Activated naive CD4-positive, alpha-beta T cell treated with anti-CD3 and anti-CD28 coated beads, Interleukin-2, amount 50 U/mL, for 24 hours (primary cell): ENCODE measurements around the gene ABCD3.

Experiments used
- H3K27ac Mint-ChIP-seq: one replicate; pipeline ENCODE4 v1.8.0; 2021; ENCODE audit warnings: mild to moderate bottlenecking, mixed read lengths
- H3K27me3 Mint-ChIP-seq: one replicate; pipeline ENCODE4 v1.8.0; 2021; ENCODE audit warnings: mixed read lengths
- H3K36me3 Mint-ChIP-seq: one replicate; pipeline ENCODE4 v1.8.0; 2021; ENCODE audit warnings: mixed read lengths
- H3K4me1 Mint-ChIP-seq: one replicate; pipeline ENCODE4 v1.8.0; 2021; ENCODE audit warnings: mixed read lengths
- H3K4me3 Mint-ChIP-seq: one replicate; pipeline ENCODE4 v1.8.0; 2021; ENCODE audit warnings: mild to moderate bottlenecking, mixed read lengths
- H3K9me3 Mint-ChIP-seq: one replicate; pipeline ENCODE4 v1.8.0; 2021; ENCODE audit warnings: mixed read lengths

Gene ABCD3

GRCh38 chr1:94541246-94542087 lies 123.3 kb downstream of the ABCD3 start, which contains the start of gene F3:
Gene F3, minus strand, starts transcription at chr1:94541759. Its CDS starts 123 bp downstream, at chr1:94541636.
- H3K27me3 Mint-ChIP-seq: peaks cover 53% of the 10 kb centered on the region
- peaks cover 22% of the 10 kb centered on the region for H3K4me1 Mint-ChIP-seq
- peak within 1 kb of the TSS; percentile 83 for H3K4me3 Mint-ChIP-seq
- H3K36me3 Mint-ChIP-seq: no peaks in the 10 kb centered on the region
- no peaks in the 10 kb centered on the region for H3K9me3 Mint-ChIP-seq
- no peak within 1 kb of the TSS for H3K27ac Mint-ChIP-seq

DNA sequence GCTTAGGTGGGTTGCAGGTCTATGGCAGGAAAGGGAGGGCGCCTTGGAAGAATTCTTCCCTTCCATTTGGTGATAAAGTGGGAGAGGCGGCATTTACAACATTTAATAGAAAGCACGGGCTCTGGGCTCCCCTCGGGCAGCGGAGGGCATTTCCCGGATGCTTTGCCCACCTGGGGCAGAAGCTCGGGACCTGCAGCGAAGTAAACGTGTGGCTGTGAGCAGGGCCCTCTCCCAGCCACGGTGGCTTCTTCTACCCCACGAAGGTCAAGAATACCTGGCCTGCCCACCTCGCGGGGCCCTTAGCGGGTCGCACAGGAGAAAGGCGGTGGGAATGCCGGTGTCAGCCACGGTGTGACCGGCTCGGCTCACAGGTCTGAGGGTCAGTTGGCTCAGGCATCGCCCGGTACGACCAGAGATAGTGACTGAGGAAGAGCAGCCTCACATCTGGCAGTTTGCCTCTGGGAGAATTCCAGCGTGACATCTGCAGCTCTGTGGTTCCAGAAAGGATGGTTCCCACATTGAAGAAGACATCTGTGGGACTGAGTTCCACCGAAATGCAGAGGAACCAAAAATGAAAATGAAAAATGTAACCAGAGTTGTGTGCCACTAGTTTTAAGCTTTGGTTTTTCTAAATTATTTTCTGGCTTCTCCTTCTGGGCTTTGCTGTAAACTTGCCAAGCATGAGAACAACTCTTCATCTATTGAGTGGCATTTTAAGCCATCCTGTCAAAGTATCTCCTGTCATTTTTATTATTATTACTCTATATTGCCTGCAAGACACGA lies 124.1 kb downstream of the ABCD3 start:
- Mint-ChIP-seq H3K36me3 (no peaks in the 10 kb centered on the region), H3K27ac (no peak overlapping the region), H3K9me3 (no peaks in the 10 kb centered on the region), H3K27me3 (peaks cover 54% of the 10 kb centered on the region), H3K4me1 (peaks cover 22% of the 10 kb centered on the region), H3K4me3 (peak overlapping the region; percentile 83)

DNA sequence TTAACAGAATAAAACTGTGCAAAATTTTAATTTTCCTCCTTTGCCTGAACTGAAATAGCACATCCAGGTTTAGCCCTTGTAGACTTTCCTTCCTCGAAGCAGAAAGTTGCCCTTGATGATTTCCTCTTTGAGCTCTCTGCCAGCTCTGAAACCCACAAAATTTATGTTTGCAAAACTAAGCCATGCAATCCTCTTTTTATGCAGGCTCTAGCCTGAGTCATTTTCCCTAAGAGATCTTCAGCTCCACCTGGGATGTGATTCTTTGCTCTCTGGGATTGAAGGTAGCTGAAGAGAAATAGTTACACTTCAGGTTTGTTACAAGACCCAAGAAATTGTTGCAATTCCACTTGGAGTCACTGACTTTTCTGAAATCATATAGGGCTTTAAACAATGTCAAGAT lies 124.8 kb downstream of the ABCD3 start:
- peaks cover 22% of the 10 kb centered on the region for H3K4me1 Mint-ChIP-seq
- peaks cover 55% of the 10 kb centered on the region for H3K27me3 Mint-ChIP-seq
- H3K9me3 Mint-ChIP-seq: no peaks in the 10 kb centered on the region
- no peak overlapping the region for H3K27ac Mint-ChIP-seq
- peak overlapping the region; percentile 51 for H3K4me3 Mint-ChIP-seq
- no peaks in the 10 kb centered on the region for H3K36me3 Mint-ChIP-seq

DNA sequence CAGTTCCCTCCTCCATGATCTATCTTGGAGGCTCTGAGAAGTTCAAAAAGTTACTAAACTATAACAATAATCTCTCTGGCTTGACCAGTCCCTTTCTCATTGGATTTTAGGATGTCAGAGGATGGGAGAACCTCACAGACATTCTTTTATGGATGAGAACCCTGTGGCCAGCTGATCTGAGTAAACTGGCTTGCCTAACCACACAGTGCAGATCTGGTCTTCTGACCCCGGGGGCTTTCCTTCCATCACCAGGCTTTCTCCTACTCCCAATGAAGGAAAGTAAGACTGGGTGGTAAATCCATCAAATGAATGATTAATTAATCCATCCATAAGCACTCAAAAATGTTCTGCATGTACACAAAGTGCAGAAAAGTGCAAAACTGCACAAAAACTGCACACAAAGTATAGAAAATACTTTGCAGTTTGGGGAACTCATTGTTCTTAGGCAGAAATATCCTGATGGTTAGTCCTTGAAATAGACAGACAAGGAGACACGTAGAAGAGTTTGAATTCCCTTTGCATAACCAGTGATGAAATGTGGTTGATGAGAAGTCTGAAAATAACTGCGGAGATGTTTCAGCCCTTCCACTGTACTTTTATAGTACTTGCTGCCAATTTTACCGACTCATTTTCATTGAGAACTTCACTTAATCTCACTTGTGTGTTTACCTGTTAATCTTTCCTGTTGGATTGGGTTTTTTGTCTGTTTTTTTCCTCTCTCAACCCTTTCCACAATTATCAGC lies 125.9 kb downstream of the ABCD3 start:
- no peaks in the 10 kb centered on the region for H3K36me3 Mint-ChIP-seq
- peaks cover 54% of the 10 kb centered on the region for H3K27me3 Mint-ChIP-seq
- no peaks in the 10 kb centered on the region for H3K9me3 Mint-ChIP-seq
- no peak overlapping the region for H3K4me3 Mint-ChIP-seq
- H3K4me1 Mint-ChIP-seq: peaks cover 22% of the 10 kb centered on the region
- H3K27ac Mint-ChIP-seq: no peak overlapping the region

DNA sequence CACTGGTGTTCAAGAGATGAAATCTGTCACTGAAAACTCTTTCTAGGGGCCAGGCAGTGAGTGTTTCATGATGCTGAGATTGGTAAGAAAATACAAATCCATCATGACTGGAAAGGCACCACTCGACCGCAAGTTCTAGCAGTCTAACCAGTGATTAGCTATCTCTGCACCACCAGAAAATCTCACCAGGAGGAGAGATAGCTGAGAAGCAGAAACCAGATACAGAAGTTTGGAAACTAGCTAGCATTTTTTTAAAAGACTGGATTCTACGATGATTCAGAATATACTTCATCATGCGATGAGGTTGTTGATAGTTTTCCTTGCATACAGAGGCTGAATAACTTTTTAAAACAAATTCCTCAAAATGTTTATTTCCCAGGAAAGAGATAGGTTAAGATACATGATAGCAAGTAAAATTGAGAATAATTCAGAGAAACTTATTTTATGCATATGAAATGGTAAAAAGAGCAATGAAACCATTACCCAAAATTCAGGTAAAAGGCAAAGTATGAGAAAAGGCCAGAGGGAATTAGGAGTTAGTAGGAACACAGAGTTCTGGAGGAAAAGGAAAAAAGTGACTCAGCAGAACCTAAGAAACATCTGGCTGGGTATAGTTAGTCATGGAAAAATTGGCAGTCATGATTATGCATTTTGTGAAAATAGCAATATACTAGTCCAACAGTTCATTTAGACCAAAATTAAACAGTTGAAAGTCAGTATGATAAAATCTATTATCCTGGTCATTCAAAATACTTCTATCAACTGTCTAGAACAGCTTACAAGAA lies 126.7 kb downstream of the ABCD3 start:
- peaks cover 22% of the 10 kb centered on the region for H3K4me1 Mint-ChIP-seq
- H3K4me3 Mint-ChIP-seq: no peak overlapping the region
- no peaks in the 10 kb centered on the region for H3K36me3 Mint-ChIP-seq
- no peak overlapping the region for H3K27ac Mint-ChIP-seq
- no peaks in the 10 kb centered on the region for H3K9me3 Mint-ChIP-seq
- peaks cover 47% of the 10 kb centered on the region for H3K27me3 Mint-ChIP-seq

DNA sequence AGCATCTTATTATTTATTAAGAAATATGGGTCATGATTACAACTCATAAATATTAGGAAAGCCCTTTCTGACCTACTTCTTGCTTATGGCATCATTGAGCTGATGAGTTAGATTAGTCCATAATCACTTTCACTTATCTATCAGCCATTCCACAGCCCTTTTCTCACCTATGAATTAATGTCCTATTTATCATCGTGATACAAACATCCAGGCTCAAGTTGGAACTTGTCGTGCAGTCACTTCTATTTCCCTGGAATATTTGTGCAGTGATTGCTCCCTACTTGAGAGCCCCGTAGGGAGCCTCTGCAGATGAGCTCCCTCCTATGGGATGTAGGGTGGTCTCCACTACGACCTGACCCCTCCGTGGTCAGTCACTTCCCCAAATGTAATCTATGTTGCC lies 131.5 kb downstream of the ABCD3 start:
- Mint-ChIP-seq H3K27me3 (peaks cover 20% of the 10 kb centered on the region), H3K4me3 (no peak overlapping the region), H3K27ac (no peak overlapping the region), H3K4me1 (no peaks in the 10 kb centered on the region), H3K9me3 (no peaks in the 10 kb centered on the region), H3K36me3 (no peaks in the 10 kb centered on the region)

DNA sequence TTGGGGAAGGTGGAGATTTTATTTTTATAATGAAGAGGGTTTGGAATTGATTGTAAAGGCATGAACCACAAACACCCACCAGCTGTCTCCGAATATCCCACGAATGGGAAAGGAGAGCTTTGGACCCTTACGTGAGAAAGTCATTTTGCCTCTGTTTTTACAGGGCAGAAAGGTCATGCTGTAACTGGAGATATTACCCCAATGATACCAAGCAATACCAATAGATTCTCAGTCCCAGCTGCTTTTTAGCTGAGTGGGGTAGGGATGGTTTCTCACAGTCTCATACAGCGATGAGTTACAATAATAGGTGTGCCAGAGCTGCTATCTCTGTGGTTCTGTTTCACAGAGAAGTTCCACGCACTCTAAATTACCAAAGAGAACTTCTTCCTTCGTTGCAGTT lies 132.2 kb downstream of the ABCD3 start:
- peaks cover 13% of the 10 kb centered on the region for H3K27me3 Mint-ChIP-seq
- no peaks in the 10 kb centered on the region for H3K36me3 Mint-ChIP-seq

DNA sequence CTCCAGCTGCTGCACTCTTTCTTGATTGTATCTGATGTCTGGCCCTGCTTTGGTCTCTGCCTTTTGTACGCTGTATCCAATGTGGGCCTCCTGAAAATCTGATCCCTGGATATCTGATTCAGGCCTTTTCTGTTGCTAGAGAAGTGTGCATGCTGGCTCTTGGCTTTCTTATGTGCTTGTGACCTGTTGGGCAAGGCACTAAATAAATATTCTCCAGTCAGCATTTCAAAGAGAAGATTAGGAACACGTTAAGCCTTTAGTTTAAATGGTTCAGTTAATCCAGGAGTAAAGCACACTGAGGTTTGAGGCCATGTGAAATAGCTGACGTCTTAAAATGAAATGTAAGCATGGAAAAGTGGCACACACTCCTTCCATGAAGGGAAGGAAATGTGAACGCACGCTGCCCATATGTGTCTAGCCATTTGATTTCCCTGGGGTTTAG lies 132.6 kb downstream of the ABCD3 start:
- Mint-ChIP-seq H3K4me3 (no peak overlapping the region), H3K9me3 (no peaks in the 10 kb centered on the region), H3K36me3 (no peaks in the 10 kb centered on the region), H3K4me1 (no peaks in the 10 kb centered on the region), H3K27ac (no peak overlapping the region), H3K27me3 (peaks cover 13% of the 10 kb centered on the region)

More for the DNA sequence above, 132.2 kb downstream of the ABCD3 start:
- Mint-ChIP-seq H3K9me3 (no peaks in the 10 kb centered on the region), H3K4me3 (no peak overlapping the region), H3K27ac (no peak overlapping the region), H3K4me1 (no peaks in the 10 kb centered on the region)

GRCh38 chr1:94551449-94551848 lies 133.3 kb downstream of the ABCD3 start:
- no peak overlapping the region for H3K4me3 Mint-ChIP-seq
- H3K36me3 Mint-ChIP-seq: no peaks in the 10 kb centered on the region
- H3K9me3 Mint-ChIP-seq: no peaks in the 10 kb centered on the region
- no peak overlapping the region for H3K27ac Mint-ChIP-seq
- peaks cover 10% of the 10 kb centered on the region for H3K27me3 Mint-ChIP-seq
- H3K4me1 Mint-ChIP-seq: no peaks in the 10 kb centered on the region

DNA sequence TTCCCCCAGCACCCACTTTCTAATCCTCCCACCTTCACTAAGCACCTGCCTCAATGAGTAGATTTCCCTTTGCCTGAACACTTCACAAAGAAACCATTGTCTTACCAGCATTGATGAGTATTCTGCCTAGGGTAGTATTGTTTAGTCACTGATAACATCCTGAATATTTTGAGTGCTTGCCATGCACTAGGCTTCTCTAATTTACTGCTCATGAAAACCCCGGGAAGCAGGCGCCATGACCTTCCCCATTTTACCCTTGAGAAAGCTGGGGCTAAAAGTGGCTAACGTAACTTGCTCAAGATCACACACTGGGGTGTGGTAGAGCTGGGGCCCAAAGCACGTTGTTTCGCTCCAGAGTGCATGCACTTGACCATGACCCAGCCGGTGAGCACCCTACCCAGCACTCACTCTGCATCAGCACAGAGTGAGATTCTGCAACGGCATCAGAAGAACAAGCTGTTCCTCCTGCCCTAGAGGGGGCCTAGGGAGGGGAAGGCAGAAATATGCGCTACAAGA lies 133.9 kb downstream of the ABCD3 start:
- Mint-ChIP-seq H3K4me3 (no peak overlapping the region), H3K9me3 (no peaks in the 10 kb centered on the region), H3K4me1 (no peaks in the 10 kb centered on the region), H3K36me3 (no peaks in the 10 kb centered on the region), H3K27ac (no peak overlapping the region), H3K27me3 (peaks cover 7% of the 10 kb centered on the region)

GRCh38 chr1:94553323-94553730 lies 135.1 kb downstream of the ABCD3 start:
- Mint-ChIP-seq H3K9me3 (no peaks in the 10 kb centered on the region), H3K36me3 (no peaks in the 10 kb centered on the region), H3K4me3 (no peak overlapping the region), H3K4me1 (no peaks in the 10 kb centered on the region), H3K27ac (no peak overlapping the region), H3K27me3 (peaks cover 1% of the 10 kb centered on the region)

GRCh38 chr1:94553931-94554330 lies 135.7 kb downstream of the ABCD3 start:
- H3K9me3 Mint-ChIP-seq: no peaks in the 10 kb centered on the region
- H3K27ac Mint-ChIP-seq: no peak overlapping the region
- no peaks in the 10 kb centered on the region for H3K4me1 Mint-ChIP-seq
- H3K27me3 Mint-ChIP-seq: peaks cover 1% of the 10 kb centered on the region
- no peaks in the 10 kb centered on the region for H3K36me3 Mint-ChIP-seq
- H3K4me3 Mint-ChIP-seq: no peak overlapping the region

DNA sequence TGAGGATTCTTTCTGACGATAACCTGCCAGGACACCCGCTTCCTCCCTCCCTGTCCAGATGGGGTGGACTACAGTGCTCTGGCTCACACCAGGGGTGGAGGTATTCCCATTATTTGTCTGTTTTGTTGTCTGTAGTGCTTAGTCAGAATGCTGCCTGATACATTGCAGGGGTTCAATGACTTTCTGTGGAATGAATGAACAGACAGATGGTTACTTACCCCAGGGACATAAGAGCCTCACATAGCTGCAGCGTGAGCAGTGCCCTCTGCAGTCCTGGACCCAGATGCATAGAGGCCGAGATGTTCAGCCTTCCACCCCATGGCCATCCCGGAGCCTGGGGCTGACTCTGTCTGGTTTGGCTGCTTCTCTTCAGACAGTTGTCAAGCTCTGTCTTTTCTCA lies 136.4 kb downstream of the ABCD3 start:
- H3K9me3 Mint-ChIP-seq: no peaks in the 10 kb centered on the region
- no peak overlapping the region for H3K4me3 Mint-ChIP-seq
- peaks cover 1% of the 10 kb centered on the region for H3K27me3 Mint-ChIP-seq
- H3K36me3 Mint-ChIP-seq: no peaks in the 10 kb centered on the region
- H3K27ac Mint-ChIP-seq: no peak overlapping the region
- H3K4me1 Mint-ChIP-seq: no peaks in the 10 kb centered on the region

GRCh38 chr1:94555091-94555490 lies 136.9 kb downstream of the ABCD3 start:
- Mint-ChIP-seq H3K36me3 (no peaks in the 10 kb centered on the region), H3K9me3 (no peaks in the 10 kb centered on the region), H3K27ac (no peak overlapping the region), H3K4me3 (no peak overlapping the region), H3K27me3 (no peaks in the 10 kb centered on the region), H3K4me1 (no peaks in the 10 kb centered on the region)

DNA sequence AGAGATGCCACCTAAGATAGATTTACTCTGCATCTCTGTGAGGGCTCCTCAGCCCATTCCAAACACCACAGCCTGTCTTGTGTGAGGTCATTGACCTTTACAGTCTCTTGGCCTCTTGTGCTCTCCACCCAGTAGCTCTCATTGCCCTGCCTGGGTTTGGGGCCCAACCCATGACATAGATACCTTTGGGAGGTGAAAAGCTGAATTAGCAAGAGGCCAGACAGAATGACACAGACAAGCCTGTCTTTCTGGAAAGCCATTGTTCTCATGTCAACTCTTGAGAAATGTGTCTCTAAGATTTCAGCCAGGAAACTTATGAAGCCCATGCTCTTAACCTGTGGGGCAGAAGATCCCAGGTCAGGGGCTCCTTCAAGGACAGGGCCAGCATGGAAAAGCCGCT lies 141.7 kb downstream of the ABCD3 start:
- Mint-ChIP-seq H3K4me3 (no peak overlapping the region), H3K27ac (no peak overlapping the region), H3K27me3 (peaks cover 4% of the 10 kb centered on the region), H3K4me1 (no peaks in the 10 kb centered on the region), H3K9me3 (no peaks in the 10 kb centered on the region), H3K36me3 (no peaks in the 10 kb centered on the region)
